ENCODE data around the gene METTL17. TPM values are rescaled to one million over a fixed set of nuclear protein-coding genes. Genes with fewer than 3 reads are reported as not detected.
"Not testable (repeated sequence)": the region's sequence is repeated elsewhere in the genome, so short reads cannot be mapped to it uniquely, and the experiment has no call there.

The METTL17 gene
- polyA plus RNA-seq, 1 donor from 2014 or later = 231 TPM

DNA sequence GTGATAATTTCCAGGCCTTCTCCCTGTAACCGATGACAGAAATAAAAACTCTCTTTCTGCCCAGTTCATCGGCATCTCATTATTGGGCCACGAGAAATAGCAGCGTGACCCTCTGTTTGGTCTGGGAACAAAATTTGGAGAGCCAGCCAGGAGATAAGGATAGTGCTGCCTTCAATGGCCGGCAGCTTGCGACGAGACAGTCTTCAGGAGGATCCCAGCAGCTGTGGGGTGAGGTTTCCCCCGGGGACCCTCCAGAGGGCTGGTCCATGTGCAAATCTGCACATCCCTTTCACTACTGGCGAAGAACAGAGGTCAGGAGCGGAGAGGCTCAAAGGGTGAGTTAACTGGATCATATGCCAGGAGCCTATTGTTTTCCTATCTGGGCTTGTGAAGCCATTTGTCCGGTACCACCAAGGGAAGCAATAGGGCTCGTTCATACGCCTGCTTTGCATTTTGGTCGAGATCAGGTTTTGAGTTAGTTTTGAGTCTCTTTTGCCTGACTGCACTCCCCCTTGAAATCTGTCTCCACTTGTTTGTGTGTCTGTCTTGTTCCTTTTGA, 14.1 kb downstream of the METTL17 start:
- Histone ChIP-seq H3K27ac (ENCODE audit: low read length) (no peak overlapping the region), H3K79me2 (replicated peaks; ENCODE audit: insufficient read depth, low read length) (no peaks in the 10 kb centered on the region), H3K9me3 (ENCODE audit: low read length) (no peaks in the 10 kb centered on the region), H3K4me2 (ENCODE audit: low read length) (no peak overlapping the region), H3K9ac (ENCODE audit: low read length) (no peak overlapping the region), H3K4me3 (ENCODE audit: low read length) (no peak overlapping the region), H2AFZ (ENCODE audit: low read depth, low read length) (no peak overlapping the region), H3F3A (ENCODE audit: insufficient read depth, low read length, poor library complexity, severe bottlenecking) (no peaks in the 10 kb centered on the region), H4K20me1 (ENCODE audit: insufficient read depth) (no peaks in the 10 kb centered on the region), H3K9me2 (ENCODE audit: insufficient read depth, low read length) (no peaks in the 10 kb centered on the region), H3K36me3 (ENCODE audit: insufficient read depth, low read length) (no peaks in the 10 kb centered on the region), H3K27me3 (ENCODE audit: insufficient read depth, low read depth, low read length) (no peaks in the 10 kb centered on the region)
- TF ChIP-seq CTCF (IDR thresholded peaks at IDR 0.05; ENCODE audit: poor library complexity, severe bottlenecking) (no peak), EP300 (conservative IDR thresholded peaks at IDR 0.05; ENCODE audit: poor library complexity, severe bottlenecking) (no peak)

GRCh38 chr14:21009721-21010120, 19.9 kb downstream of the METTL17 start:
- not testable (repeated sequence) for H3K9me3 ChIP-seq (ENCODE audit: low read length); H3K4me3 ChIP-seq (ENCODE audit: low read length); H3K4me2 ChIP-seq (ENCODE audit: low read length); H3K9ac ChIP-seq (ENCODE audit: low read length); H3F3A ChIP-seq (ENCODE audit: insufficient read depth, low read length, poor library complexity, severe bottlenecking); H3K27me3 ChIP-seq (ENCODE audit: insufficient read depth, low read depth, low read length); H3K36me3 ChIP-seq (ENCODE audit: insufficient read depth, low read length); H2AFZ ChIP-seq (ENCODE audit: low read depth, low read length); H4K20me1 ChIP-seq (ENCODE audit: insufficient read depth); H3K27ac ChIP-seq (ENCODE audit: low read length); H3K79me2 ChIP-seq (replicated peaks; ENCODE audit: insufficient read depth, low read length); H3K9me2 ChIP-seq (ENCODE audit: insufficient read depth, low read length)

GRCh38 chr14:21011136-21011535, 21.4 kb downstream of the METTL17 start:
- H2AFZ ChIP-seq (ENCODE audit: low read depth, low read length) = no peak overlapping the region
- H3K9me3 ChIP-seq (ENCODE audit: low read length) = no peaks in the 10 kb centered on the region
- H3K9me2 ChIP-seq (ENCODE audit: insufficient read depth, low read length) = no peaks in the 10 kb centered on the region
- H3K79me2 ChIP-seq (replicated peaks; ENCODE audit: insufficient read depth, low read length) = no peaks in the 10 kb centered on the region
- H3K4me3 ChIP-seq (ENCODE audit: low read length) = no peak overlapping the region
- H3K9ac ChIP-seq (ENCODE audit: low read length) = no peak overlapping the region
- H3K36me3 ChIP-seq (ENCODE audit: insufficient read depth, low read length) = no peaks in the 10 kb centered on the region
- H3F3A ChIP-seq (ENCODE audit: insufficient read depth, low read length, poor library complexity, severe bottlenecking) = no peaks in the 10 kb centered on the region
- TF ChIP-seq MXI1 (conservative IDR thresholded peaks at IDR 0.05; ENCODE audit: poor library complexity, severe bottlenecking) (no peak), SMC3 (conservative IDR thresholded peaks at IDR 0.05; ENCODE audit: poor library complexity) (no peak), EZH2 (IDR thresholded peaks at IDR 0.05; ENCODE audit: borderline replicate concordance, insufficient read depth, low read length, poor library complexity, severe bottlenecking) (no peak), POLR2AphosphoS5 (IDR thresholded peaks at IDR 0.05) (no peak), REST (IDR thresholded peaks at IDR 0.05; ENCODE audit: borderline replicate concordance) (no peak), TAF1 (IDR thresholded peaks at IDR 0.05; ENCODE audit: low read depth) (no peak), CTCF (IDR thresholded peaks at IDR 0.05; ENCODE audit: poor library complexity, severe bottlenecking) (no peak), RAD21 (conservative IDR thresholded peaks at IDR 0.05) (no peak), EP300 (conservative IDR thresholded peaks at IDR 0.05; ENCODE audit: poor library complexity, severe bottlenecking) (no peak)
- no peaks in the 10 kb centered on the region for H4K20me1 ChIP-seq (ENCODE audit: insufficient read depth)
- no peak overlapping the region for H3K4me2 ChIP-seq (ENCODE audit: low read length)
- H3K27me3 ChIP-seq (ENCODE audit: insufficient read depth, low read depth, low read length) = no peaks in the 10 kb centered on the region
- no peak overlapping the region for H3K27ac ChIP-seq (ENCODE audit: low read length)

All from neural cell (in vitro differentiated cells).